Hypothalamus (tissue), 51 donors: Measurements from ENCODE around the gene SLX4.
"Not testable (repeated sequence)": the region's sequence is repeated elsewhere in the genome, so short reads cannot be mapped to it uniquely, and the experiment has no call there.

ENCODE experiments used
- DNase-seq, 51 donors: peaks; one replicate each; lab custom pipeline; 2025; lab: John Stamatoyannopoulos, UW

SLX4 gene

DNA sequence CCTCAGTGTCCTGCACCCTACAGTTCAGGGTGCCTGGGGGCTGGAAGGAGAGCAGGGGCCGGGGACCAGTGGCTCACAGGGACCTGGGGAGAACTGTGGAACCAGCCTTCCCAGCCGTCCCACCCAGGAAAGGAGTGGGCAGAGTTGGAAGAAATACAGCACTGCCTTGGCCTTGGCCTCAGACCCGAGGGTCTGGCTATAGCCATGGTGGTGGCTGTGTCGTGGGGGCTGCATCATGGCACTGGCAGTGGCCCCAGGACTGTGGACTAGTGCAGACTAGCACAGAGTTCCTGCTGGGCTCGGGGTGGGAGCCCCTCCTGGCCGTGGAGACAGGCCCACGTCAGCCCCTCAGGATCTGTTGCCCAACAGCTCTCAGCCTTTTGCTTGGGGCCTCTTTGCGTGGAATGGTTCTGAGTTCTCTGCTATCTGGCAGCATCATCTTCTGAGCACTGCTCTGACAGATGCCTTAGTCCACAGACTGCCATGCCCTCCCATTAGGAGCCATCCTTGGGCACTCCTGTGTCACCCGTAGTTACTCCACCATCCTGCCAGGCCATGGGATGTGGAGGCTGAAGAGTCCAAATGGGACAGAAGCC, 30.5 kb upstream of the SLX4 start:
- no peak for DNase-seq

DNA sequence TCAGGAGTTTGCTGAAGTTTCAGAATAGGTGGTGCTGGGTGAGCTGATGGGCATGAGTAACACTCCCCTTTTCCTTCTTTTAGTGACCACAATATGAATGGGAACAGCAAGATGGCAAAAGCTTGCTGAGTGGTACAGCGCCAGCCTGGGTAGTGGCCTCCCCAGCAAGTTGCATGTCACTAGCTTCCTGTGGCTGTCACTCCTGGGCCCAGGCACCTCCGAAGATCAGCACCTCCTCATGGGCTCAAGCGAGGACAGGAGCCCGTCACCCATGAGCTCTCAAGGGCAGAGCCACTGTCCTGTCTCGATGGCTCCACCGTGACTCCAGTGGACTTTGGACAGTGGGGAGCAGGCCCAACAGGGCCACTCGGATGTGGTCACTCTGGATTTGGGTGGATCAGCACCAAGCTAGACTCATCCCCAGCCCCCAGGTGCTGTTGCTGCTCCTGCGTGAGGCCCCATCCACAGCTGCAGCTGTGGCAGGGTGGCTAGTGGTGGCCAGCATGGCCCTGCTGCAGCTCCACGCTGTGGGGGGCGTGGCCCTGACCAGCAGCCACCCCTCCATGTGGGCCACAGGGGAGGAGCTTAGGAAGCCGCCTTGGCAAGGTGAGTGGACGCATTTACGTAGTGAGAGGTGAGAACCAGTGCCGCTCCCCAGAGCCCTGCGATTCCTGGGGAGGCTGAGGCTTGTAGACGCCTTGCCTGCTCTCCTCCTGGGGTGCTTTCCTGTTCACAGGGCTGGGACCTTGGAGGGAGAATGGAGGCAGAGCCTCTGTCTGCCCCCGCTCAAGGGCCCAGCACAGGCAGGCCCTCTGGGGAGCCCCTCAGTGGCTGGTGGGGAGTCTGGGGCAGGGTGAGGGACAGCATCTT, 29.5 kb upstream of the SLX4 start:
- DNase-seq = no peak

DNA sequence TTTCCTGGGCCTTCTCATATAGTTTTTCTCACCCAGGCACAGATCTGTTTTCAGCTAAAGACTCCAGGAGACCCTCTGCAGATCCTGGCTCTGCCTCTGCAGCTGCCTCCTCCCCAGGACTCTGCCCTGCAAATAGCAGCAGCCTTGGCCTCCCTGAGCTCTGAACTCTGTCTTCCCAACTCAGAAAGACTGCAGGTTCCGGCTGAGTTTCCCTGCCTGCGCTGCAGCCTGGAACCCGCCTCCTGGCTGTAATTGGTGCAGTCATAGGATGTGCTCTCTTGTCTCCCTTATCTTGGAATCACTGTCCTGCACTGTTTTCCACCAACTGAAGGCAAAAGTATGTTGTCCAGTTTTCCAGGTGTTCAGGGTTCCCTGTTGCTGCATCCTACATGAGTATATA, 28.8 kb upstream of the SLX4 start:
- no peak for DNase-seq

DNA sequence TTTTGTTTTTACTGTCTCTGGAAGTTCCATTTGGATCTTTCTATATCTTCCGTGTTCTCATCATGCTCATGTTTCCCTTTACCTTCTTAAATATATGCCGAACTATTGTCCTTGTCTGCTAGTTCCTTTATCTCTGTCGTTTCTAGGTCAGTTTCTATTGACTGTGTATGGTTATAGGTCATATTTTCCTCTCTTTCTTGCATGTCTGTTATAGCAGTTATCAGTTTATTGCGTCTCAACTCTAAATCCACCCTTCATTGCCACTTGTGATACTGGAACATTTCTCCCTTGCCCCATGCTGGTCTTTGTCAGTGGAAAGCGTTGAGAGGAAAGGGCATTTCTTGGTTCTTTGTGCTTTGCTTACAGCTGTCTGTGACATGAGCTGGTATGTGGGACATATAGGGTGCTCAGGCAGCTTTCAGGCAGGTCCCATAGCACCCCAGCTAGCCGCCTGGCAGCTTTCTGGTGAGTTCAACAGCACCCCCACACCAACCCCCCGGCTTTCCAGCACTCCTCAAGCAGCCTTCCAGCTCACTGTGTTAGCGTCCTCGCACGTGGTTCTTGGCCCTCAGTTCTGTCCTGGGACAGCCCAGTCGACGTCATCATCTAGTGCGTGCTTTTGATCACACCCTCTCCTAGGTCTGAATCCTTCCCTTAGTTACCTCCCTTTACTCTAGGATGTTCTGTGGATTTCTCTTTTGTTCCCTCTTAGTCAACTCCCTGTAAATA, 27.7 kb upstream of the SLX4 start:
- no peak for DNase-seq

DNA sequence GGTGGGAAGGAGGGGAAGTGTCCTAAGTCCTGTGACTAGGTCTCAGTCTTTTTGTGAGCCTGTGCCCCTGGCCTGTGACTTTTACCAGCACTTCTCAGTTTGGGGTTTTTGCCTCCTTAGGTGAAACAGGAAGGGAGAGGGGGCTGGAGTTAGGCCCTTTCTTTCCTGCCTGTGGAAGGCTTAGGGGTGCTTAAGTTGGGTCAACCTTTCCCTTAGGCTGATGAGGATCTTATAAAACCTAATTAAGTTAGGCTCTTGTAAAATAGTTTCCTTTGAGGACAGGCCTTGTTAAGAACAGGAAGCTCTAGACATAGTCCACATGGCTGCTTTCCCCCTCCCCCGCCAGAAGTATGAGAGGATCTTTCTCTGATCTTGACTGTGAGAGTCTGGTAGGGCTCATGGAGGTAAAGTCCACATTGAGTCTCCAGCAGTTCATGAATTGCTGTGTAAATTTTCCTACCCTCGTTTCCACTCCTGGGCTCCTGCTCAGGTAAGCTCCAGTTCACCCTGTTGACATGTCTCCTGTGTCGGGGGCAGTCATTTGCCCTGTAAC, 26.0 kb upstream of the SLX4 start:
- DNase-seq = no peak

DNA sequence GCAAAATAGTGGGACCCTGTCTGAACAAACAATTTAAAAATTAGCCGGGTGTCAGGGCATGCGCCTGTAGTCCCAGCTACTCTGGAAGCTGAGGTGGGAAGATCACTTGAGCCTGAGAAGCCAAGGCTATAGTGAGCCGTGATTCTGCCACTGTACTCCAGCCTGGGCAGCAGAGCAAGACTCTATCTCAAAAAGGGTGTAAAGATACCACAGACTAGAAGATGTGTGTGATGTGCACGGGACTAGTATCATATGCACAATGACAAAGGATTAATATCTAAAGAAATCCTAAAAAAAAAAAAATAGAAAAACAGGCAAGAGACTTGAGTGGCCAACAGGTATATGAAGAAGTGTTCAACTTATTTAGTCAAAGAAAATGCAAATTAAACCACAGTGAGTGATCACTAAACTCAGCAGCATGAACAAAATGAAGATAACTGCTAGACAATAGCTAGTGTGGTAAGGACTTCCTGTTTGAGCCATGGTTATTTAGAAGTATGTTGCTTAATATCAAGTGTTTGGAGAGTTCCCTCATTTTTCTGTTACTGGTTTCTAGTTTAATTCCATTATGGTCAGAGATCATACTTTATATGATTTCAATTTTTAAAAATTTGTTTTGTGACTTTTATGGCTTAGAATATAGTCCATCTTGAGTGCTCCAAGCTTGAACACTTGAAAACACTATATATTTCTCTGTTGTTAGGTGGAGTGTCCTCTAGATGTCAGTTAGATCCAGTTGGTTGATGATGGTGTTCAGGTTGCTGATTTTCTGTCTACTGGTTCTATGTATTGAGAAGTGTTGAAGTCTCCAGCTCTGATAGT, 14.7 kb upstream of the SLX4 start:
- DNase-seq = no peak

DNA sequence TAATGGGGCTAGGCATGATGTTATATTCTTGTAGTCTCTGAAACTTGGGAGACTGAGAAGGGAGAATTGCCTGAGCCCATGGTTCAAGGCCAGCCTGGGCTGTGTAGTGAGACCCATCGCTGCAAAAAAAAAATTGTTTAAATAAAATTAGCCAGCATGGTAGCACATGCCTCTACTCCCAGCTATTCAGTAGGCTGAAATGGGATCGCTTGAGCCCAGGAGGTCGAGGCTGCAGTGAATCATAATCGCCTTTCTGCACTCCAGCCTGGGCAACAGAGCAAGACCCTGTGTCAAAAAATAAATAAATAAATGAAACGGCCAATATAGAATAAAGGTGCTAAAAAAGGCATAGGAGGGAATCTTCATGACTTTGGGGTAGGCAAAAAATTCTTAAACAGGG, 13.9 kb upstream of the SLX4 start:
- DNase-seq = no peak

DNA sequence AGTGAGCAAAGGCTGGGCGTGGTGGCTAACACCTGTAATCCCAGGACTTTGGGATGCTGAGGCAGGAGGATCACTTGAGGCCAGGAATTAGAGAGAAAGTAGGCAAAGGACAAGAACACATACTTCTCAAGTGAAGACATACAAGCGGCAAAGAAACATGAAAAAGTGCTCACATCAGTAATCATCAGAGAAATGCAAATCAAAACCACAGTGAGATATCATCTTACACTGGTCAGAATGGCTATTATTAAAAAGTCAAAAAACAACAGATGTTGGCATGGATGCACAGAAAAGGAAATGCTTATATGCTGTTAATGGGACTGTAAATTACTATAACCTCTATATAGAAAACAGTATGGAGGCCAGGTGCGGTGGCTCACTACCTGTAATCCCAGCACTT, 12.2 kb upstream of the SLX4 start:
- DNase-seq = no peak

DNA sequence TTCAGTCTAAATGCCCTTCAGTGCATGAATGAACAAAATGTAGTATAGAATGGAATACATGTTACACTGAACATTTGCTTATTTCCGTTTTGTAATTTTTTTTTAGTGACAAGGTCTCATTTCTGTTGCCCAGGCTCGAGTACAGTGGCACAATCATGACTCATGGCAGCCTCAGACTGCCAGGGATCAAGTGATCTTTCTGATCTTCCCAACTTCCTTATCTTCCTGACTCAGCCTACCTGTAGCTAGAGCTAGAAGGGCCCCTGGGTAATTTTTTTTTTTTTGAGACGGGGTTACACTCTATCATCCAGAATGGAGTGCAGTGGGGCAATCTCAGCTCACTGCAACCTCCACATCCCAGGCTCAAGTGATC, 7.3 kb upstream of the SLX4 start:
- no peak for DNase-seq

DNA sequence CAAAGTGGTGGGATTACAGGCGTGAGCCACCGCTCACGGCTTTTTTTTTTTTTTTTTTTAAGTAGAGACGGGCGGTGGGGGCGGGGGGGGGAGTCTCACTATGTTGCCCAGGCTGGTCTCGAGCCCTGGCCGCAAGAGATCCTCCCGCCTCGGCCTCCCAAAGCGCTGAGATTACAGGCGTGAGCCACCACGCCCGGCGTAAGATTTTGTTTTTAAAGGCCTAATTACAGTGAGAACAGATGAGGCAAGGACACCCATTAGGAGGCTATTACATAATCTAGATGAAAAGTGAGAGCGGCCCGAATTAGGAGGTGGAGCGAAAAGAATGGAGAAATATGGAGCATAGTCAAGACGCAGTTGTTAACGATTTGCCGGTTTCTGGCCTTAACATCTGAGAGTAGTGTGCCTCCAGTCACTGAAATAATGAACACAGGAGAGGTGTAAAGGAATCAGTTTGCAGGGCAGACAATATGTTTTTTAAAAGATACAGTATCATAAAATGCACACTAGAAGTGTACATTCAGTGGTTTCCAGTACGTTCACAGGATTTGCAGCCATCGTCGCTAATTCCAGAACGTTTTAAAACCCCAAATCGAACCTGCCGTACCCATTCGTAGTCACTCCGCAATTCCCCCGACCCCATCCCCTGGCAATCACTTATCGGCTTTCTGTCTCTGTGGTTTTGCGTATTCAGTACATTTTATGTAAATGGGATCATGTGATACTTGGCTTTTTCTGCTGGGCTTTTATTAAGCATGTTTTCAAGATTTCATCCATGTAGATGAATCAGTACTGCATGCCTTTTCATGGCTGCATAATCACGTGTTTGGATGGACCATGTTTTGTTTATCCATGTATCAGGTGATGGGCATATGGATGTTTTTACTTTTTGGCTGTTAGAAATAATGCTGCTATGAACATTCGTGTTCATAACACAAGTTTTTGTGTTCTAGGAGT, 1.4 kb upstream of the SLX4 start:
- no peak for DNase-seq

DNA sequence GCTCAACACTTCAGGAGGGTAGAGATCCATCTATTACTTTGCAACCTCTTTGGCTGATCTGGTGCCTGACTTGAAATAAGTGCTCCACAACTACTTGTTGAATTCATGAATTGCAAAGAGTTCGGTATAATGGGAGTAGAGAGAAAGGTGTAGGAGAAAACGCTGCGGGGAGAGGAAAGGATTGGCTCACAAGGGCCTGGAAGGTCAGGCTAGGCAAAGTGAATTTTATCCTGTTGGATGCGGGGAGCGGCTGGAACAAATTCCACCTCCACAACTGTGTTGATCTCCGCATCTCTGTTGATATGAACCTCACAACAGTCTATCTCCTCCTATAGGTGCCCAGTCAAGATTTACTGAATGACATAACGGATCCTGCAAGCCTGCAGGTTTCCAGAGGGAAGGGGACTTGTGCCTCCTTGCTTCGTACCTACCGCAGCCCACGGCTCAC, 684 bp downstream of the SLX4 start:
- peak in 1 of 51 donors; percentile 13 for DNase-seq

DNA sequence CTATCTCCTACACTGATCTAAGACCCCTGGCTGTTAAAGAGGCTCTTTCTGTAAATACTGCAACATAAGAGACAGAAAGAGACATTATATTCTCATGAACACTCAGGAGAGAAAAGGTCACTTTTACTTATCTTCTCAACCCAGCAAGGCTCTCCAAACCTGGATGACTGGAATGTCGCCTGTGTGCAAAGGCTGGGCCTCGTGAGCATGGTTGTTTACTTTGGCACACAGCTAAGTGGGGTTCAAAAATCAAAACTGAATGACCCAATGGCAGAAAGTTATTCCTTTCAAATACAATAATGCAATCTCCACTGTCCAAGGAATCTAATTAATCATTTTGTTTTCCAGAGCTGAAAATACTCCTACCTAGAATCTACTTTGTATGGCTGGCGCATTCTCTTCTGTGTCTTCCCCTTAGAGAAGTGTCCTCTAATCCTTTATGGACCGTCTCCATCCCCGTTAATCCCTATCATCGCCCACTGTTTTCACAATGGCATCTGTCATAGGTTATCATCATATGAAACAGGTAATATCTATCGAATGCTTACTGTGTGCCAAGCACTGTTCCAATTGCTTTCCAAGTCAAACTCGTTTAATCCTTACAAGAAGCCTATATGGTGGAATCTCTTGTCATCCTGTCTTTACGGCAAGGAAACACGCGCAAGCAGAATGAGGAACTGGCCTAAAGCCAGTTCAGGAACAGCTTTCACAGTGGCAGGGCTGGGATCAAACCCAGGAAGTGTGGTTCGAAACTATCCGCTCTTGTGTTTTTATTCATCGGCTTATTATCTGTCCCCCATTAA, 1.3 kb downstream of the SLX4 start:
- DNase-seq = no peak

DNA sequence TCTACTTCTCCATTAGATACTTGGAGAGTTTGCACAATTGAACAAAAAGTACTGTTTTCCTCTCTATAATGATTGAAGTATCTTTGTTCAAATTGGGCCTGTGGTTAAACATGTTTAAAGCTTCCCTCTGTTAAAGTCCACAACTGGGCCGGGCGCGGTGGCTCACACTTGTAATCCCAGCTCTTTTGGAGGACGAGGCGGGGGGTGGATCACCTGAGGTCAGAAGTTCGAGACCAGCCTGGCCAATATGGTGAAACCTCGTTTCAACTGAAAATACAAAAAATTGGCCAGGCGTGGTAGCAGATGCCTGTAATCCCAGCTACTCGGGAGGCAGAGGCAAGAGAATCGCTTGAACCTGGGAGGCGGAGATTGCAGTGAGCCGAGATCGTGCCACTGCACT, 2.4 kb downstream of the SLX4 start:
- DNase-seq = not testable (repeated sequence)

DNA sequence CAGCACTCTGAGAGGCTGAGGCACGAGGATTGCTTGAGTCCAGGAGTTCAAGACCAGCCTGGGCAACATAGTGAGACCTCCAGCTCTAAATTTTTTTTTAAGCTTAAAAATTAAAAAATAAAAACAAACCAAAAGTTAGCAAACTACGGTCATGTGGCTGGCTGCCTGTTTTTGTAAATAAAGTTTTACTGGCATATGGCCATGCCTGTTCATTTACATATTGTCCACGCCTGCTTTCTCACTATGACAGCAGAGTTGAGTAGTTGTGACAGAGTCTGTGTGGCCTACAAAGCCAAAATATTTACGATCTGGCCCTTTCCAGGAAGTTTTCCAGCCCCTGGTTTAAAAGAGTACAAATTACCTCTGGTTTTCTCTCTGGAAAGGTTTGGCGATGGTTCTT, 3.3 kb downstream of the SLX4 start:
- no peak for DNase-seq

DNA sequence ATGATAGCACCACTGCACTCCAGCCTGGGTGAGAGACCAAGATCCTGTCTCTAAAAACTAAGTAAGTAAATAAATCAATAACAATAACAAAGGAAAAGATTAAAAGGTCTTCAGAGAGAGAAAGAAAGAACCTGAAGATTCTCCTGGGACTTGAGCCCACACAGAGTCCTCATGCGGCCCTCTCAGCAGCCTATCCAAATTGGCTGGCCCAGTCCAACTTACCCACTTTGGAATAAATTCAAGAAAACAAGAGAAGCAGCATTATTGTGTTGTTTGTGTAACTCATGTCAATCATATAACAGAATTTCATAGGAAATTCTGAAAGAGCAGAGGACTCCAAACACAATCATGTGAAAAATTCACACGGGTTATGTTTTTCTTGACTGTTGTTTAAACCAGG, 3.8 kb downstream of the SLX4 start:
- no peak for DNase-seq

DNA sequence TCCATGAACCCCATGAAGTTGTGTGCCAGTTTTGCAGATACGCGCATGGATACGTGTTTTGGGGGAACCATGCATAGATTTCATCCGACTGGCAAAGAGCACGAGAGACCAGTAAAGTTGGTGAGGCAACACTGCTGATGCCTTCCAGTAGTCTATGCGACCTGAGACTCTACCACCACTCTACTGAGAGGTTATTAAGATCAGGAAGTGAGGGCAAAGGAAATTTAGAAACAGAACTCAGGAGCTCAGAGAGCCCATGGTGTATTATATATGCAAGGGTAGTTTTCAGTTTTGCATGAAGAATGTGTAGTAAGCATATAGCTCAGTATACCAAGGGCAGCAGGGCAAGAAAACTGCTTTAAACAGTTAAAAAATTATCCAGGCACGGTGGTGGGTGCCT, 4.2 kb downstream of the SLX4 start:
- no peak for DNase-seq

DNA sequence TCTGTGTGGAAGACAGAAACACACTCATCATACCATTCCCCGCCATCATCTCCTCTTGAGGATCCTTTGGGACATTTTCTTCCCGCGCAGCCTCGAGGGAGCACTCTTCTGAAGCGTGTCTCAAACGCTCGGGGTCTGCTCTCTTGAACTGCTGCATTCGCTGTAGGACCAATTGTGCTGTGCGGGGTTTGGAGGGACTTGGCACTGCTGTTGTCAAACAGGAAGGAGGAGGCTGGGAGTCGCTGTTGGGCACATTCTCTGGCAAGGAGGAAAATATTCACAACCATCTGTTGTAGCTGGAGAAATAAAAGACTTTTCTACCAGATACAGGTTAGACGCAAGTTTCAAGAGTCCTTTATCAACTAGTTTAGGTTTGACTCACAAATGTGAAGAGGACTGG, 5.0 kb downstream of the SLX4 start:
- peak in 1 of 51 donors; percentile 7 for DNase-seq

DNA sequence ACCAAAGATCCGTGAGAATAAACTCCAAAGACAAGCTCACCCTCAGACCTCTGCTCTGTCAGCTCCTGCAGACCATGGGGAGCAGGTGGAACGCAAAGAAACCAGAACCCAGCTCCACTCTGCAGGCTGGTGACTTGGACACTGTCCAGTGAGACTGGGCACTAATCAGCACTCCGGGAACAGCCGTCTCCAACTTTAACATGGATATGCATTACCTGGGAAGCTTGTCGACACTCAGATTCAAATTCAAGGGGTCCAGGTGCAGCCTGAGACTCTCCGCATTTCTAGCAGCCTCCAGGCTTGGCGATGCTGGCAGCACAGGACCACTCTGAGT, 9.1 kb downstream of the SLX4 start:
- DNase-seq = no peak
